ENCODE measurements around the gene TTC39A. TPM values are rescaled to one million over a fixed set of nuclear protein-coding genes. Genes with fewer than 3 reads are reported as not detected.

The TTC39A gene
- total and polyA plus RNA-seq, 2 of the 13 experiments (the other 11 are each of a cell fraction or from before 2014, with no cell fraction given): 0.33 to 1.5 TPM

- no peaks in the 10 kb centered on the region for H3K9me3 ChIP-seq (ENCODE audit: low read length)
- H4K20me1 ChIP-seq (ENCODE audit: insufficient read depth, low read length): no peaks in the 10 kb centered on the region
- DNase-seq (ENCODE audit: low spot score) (no peak), FAIRE-seq (no peak), ATAC-seq (no peak)
- WGBS (ENCODE audit: low lambda C conversion rate): 58% methylated on average over 4 of the region's 4 CpGs
- H3K4me2 ChIP-seq (ENCODE audit: low read depth, low read length): no peak overlapping the region
- H3K27me3 ChIP-seq (ENCODE audit: control insufficient read depth in 1 of 2, insufficient read depth in 2 of 2, low read length in 2 of 2): no peaks in the 10 kb centered on the region
- no peaks in the 10 kb centered on the region for H3K79me2 ChIP-seq (ENCODE audit: insufficient read depth, low read length)
- no peak overlapping the region for H2AFZ ChIP-seq (ENCODE audit: low read length)
- no peaks in the 10 kb centered on the region for H3K36me3 ChIP-seq (replicated peaks in 1 of 2; ENCODE audit: control insufficient read depth in 1 of 2, insufficient read depth in 2 of 2, low read length in 2 of 2)
- H3K27ac ChIP-seq (ENCODE audit: extremely low read length, insufficient read depth, low read length): no peak overlapping the region
- H3K4me3 ChIP-seq (replicated peaks in 1 of 3; ENCODE audit: insufficient read depth in 1 of 3, low read depth in 2 of 3, low read length in 3 of 3): no peak overlapping the region
- BruUV-seq (replicated peaks): no TSS peak
- CTCF ChIA-PET (ENCODE audit: low intra/inter-chr PET ratio, low total read pairs): no interaction called here
- no peak overlapping the region for H3K9ac ChIP-seq (ENCODE audit: insufficient read depth, low read depth, low read length)
- intact Hi-C loops (cut with micrococcal nuclease; ENCODE audit: unreplicated experiment): no loop called here
- in situ Hi-C loops (cut with HindIII; ENCODE audit: extremely low pct_ligation_motif_present, low pct_unique_long_range_greater_than_20kb): no loop called here
- POLR2A ChIA-PET: no interaction called here
- H3K4me1 ChIP-seq (ENCODE audit: insufficient read depth, low read length): peaks cover 7% of the 10 kb centered on the region; the same call in 1 of the 2 replicates
- no peak for TF ChIP-seq SP1 (IDR thresholded peaks at IDR 0.05)
- no peak for TF ChIP-seq SP1 (CRISPR knock-in tag; IDR thresholded peaks at IDR 0.05)
- TF ChIP-seq, protein P1, sequence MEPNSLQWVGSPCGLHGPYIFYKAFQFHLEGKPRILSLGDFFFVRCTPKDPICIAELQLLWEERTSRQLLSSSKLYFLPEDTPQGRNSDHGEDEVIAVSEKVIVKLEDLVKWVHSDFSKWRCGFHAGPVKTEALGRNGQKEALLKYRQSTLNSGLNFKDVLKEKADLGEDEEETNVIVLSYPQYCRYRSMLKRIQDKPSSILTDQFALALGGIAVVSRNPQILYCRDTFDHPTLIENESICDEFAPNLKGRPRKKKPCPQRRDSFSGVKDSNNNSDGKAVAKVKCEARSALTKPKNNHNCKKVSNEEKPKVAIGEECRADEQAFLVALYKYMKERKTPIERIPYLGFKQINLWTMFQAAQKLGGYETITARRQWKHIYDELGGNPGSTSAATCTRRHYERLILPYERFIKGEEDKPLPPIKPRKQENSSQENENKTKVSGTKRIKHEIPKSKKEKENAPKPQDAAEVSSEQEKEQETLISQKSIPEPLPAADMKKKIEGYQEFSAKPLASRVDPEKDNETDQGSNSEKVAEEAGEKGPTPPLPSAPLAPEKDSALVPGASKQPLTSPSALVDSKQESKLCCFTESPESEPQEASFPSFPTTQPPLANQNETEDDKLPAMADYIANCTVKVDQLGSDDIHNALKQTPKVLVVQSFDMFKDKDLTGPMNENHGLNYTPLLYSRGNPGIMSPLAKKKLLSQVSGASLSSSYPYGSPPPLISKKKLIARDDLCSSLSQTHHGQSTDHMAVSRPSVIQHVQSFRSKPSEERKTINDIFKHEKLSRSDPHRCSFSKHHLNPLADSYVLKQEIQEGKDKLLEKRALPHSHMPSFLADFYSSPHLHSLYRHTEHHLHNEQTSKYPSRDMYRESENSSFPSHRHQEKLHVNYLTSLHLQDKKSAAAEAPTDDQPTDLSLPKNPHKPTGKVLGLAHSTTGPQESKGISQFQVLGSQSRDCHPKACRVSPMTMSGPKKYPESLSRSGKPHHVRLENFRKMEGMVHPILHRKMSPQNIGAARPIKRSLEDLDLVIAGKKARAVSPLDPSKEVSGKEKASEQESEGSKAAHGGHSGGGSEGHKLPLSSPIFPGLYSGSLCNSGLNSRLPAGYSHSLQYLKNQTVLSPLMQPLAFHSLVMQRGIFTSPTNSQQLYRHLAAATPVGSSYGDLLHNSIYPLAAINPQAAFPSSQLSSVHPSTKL (CRISPR knock-in tag; IDR thresholded peaks at IDR 0.05): no peak
- TF ChIP-seq, protein P2, sequence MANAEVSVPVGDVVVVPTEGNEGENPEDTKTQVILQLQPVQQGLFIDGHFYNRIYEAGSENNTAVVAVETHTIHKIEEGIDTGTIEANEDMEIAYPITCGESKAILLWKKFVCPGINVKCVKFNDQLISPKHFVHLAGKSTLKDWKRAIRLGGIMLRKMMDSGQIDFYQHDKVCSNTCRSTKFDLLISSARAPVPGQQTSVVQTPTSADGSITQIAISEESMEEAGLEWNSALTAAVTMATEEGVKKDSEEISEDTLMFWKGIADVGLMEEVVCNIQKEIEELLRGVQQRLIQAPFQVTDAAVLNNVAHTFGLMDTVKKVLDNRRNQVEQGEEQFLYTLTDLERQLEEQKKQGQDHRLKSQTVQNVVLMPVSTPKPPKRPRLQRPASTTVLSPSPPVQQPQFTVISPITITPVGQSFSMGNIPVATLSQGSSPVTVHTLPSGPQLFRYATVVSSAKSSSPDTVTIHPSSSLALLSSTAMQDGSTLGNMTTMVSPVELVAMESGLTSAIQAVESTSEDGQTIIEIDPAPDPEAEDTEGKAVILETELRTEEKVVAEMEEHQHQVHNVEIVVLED (CRISPR knock-in tag; IDR thresholded peaks at IDR 0.05; ENCODE audit: borderline replicate concordance): no peak
- no peak for TF ChIP-seq RNF2 (conservative IDR thresholded peaks at IDR 0.05; ENCODE audit: low read depth)
- no peak for TF ChIP-seq PAF1 (CRISPR knock-in tag; IDR thresholded peaks at IDR 0.05)
- TF ChIP-seq TARDBP (CRISPR knock-in tag; IDR thresholded peaks at IDR 0.05): no peak
- no peak for TF ChIP-seq ZNF296 (CRISPR knock-in tag; conservative IDR thresholded peaks at IDR 0.05)
- no peak for TF ChIP-seq ZNF333 (CRISPR knock-in tag; IDR thresholded peaks at IDR 0.05; ENCODE audit: borderline replicate concordance)
- no peak for TF ChIP-seq NR2F2 (IDR thresholded peaks at IDR 0.05; ENCODE audit: borderline replicate concordance, low read depth)
- TF ChIP-seq ELF3 (CRISPR knock-in tag; IDR thresholded peaks at IDR 0.05): no peak
- TF ChIP-seq IKZF5 (CRISPR knock-in tag; IDR thresholded peaks at IDR 0.05): no peak
- TF ChIP-seq ZNF432 (CRISPR knock-in tag; IDR thresholded peaks at IDR 0.05; ENCODE audit: borderline replicate concordance): no peak
- TF ChIP-seq TOPORS (CRISPR knock-in tag; IDR thresholded peaks at IDR 0.05): no peak
- TF ChIP-seq, protein P3, sequence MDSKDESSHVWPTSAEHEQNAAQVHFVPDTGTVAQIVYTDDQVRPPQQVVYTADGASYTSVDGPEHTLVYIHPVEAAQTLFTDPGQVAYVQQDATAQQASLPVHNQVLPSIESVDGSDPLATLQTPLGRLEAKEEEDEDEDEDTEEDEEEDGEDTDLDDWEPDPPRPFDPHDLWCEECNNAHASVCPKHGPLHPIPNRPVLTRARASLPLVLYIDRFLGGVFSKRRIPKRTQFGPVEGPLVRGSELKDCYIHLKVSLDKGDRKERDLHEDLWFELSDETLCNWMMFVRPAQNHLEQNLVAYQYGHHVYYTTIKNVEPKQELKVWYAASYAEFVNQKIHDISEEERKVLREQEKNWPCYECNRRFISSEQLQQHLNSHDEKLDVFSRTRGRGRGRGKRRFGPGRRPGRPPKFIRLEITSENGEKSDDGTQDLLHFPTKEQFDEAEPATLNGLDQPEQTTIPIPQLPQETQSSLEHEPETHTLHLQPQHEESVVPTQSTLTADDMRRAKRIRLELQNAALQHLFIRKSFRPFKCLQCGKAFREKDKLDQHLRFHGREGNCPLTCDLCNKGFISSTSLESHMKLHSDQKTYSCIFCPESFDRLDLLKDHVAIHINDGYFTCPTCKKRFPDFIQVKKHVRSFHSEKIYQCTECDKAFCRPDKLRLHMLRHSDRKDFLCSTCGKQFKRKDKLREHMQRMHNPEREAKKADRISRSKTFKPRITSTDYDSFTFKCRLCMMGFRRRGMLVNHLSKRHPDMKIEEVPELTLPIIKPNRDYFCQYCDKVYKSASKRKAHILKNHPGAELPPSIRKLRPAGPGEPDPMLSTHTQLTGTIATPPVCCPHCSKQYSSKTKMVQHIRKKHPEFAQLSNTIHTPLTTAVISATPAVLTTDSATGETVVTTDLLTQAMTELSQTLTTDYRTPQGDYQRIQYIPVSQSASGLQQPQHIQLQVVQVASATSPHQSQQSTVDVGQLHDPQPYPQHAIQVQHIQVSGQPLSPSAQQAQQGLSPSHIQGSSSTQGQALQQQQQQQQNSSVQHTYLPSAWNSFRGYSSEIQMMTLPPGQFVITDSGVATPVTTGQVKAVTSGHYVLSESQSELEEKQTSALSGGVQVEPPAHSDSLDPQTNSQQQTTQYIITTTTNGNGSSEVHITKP (CRISPR knock-in tag; IDR thresholded peaks at IDR 0.05; ENCODE audit: low read depth): no peak
Measured at GRCh38 chr1:51322417-51323101, 7.8 kb downstream of the TTC39A start.
